ENCODE data around the gene FBXO39. TPM values are rescaled to one million over a fixed set of nuclear protein-coding genes. Genes with fewer than 3 reads are reported as not detected.
"Not testable (repeated sequence)": the region's sequence is repeated elsewhere in the genome, so short reads cannot be mapped to it uniquely, and the experiment has no call there.

The FBXO39 gene
- polyA plus RNA-seq = not detected in 2 replicates
- not detected in 2 replicates for polyA minus RNA-seq

DNA sequence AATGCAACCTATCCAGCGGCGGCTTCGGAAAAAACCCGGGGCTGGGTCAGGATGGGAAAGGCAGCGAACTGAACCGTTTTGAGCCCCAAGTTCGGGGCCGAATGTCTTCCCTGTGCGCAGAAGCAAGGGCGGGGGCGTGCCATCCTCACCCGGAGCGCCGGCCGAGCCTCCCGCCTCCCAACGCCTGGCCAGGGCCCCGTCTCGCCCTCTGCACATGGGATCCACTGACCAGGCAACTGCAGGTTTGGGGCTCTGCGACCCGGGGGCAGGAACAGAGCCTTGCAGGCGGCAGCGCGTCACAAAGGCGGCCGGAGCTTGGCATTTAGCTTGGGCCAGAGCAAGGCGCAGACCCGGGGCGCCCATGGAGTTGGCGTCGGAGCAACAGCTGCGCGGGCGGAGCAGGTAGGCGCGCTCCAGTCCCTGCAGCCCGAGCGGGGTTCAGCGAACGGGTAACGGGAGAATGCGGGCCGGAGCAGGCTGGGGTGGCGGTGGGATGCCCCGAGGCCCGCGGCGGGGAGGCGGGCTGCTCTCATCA lies at the start of gene FBXO39:
Gene FBXO39 (plus strand): TSS at position 345 of the 535 bp plus-strand sequence. CDS start 3,654 bp downstream, outside the sequence.
- TF ChIP-seq EZH2 (IDR thresholded peaks at IDR 0.05; ENCODE audit: borderline replicate concordance, insufficient read depth, low read length, poor library complexity, severe bottlenecking) = no peak
- TF ChIP-seq MXI1 (conservative IDR thresholded peaks at IDR 0.05; ENCODE audit: poor library complexity, severe bottlenecking) = no peak
- TF ChIP-seq, protein P1, sequence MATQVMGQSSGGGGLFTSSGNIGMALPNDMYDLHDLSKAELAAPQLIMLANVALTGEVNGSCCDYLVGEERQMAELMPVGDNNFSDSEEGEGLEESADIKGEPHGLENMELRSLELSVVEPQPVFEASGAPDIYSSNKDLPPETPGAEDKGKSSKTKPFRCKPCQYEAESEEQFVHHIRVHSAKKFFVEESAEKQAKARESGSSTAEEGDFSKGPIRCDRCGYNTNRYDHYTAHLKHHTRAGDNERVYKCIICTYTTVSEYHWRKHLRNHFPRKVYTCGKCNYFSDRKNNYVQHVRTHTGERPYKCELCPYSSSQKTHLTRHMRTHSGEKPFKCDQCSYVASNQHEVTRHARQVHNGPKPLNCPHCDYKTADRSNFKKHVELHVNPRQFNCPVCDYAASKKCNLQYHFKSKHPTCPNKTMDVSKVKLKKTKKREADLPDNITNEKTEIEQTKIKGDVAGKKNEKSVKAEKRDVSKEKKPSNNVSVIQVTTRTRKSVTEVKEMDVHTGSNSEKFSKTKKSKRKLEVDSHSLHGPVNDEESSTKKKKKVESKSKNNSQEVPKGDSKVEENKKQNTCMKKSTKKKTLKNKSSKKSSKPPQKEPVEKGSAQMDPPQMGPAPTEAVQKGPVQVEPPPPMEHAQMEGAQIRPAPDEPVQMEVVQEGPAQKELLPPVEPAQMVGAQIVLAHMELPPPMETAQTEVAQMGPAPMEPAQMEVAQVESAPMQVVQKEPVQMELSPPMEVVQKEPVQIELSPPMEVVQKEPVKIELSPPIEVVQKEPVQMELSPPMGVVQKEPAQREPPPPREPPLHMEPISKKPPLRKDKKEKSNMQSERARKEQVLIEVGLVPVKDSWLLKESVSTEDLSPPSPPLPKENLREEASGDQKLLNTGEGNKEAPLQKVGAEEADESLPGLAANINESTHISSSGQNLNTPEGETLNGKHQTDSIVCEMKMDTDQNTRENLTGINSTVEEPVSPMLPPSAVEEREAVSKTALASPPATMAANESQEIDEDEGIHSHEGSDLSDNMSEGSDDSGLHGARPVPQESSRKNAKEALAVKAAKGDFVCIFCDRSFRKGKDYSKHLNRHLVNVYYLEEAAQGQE (IDR thresholded peaks at IDR 0.05; ENCODE audit: borderline replicate concordance) = no peak
- H3F3A ChIP-seq (ENCODE audit: insufficient read depth, low read length, poor library complexity, severe bottlenecking) = no peaks in the 10 kb centered on the region
- H3K79me2 ChIP-seq (replicated peaks; ENCODE audit: insufficient read depth, low read length) = no peaks in the 10 kb centered on the region
- H3K27me3 ChIP-seq (ENCODE audit: insufficient read depth, low read depth, low read length) = peaks cover 22% of the 10 kb centered on the region
- no peaks in the 10 kb centered on the region for H3K36me3 ChIP-seq (ENCODE audit: insufficient read depth, low read length)
- H3K9ac ChIP-seq (ENCODE audit: low read length) = no peak within 1 kb of the TSS
- H3K4me2 ChIP-seq (ENCODE audit: low read length) = no peak within 1 kb of the TSS
- no peaks in the 10 kb centered on the region for H3K9me2 ChIP-seq (ENCODE audit: insufficient read depth, low read length)
- no peaks in the 10 kb centered on the region for H3K9me3 ChIP-seq (ENCODE audit: low read length)
- H3K4me3 ChIP-seq (ENCODE audit: low read length) = peak within 1 kb of the TSS; percentile 51
- no peak within 1 kb of the TSS for H2AFZ ChIP-seq (ENCODE audit: low read depth, low read length)
- H3K27ac ChIP-seq (ENCODE audit: low read length) = no peak within 1 kb of the TSS
- H4K20me1 ChIP-seq (ENCODE audit: insufficient read depth) = no peaks in the 10 kb centered on the region

DNA sequence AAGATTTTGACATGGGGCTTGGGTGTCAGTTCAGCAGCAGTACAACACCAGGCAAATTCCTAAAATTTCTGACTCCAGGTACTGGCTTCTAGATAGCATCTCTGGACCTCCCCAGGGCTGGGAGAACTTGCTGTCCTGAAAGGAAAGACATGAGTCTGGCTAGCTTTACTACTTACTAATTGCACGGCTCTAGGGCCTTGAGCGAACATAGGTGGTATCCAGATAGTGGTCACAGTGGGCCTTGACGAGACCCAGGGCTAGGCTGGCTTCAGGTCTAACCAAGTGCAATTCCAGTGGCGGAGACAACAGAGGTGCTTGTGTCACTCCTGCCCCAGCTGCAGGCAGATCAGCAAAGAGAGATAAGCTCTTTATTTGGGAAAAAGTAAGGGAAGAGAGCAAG lies 46.5 kb upstream of the FBXO39 start:
- no peak overlapping the region for H3K27ac ChIP-seq (ENCODE audit: low read length)
- H4K20me1 ChIP-seq (ENCODE audit: insufficient read depth) = no peaks in the 10 kb centered on the region
- H3K4me2 ChIP-seq (ENCODE audit: low read length) = no peak overlapping the region
- no peaks in the 10 kb centered on the region for H3K9me2 ChIP-seq (ENCODE audit: insufficient read depth, low read length)
- no peaks in the 10 kb centered on the region for H3K27me3 ChIP-seq (ENCODE audit: insufficient read depth, low read depth, low read length)
- TF ChIP-seq RAD21 (conservative IDR thresholded peaks at IDR 0.05) = no peak
- TF ChIP-seq, protein P1 (IDR thresholded peaks at IDR 0.05; ENCODE audit: borderline replicate concordance) = no peak
- TF ChIP-seq, protein P2, sequence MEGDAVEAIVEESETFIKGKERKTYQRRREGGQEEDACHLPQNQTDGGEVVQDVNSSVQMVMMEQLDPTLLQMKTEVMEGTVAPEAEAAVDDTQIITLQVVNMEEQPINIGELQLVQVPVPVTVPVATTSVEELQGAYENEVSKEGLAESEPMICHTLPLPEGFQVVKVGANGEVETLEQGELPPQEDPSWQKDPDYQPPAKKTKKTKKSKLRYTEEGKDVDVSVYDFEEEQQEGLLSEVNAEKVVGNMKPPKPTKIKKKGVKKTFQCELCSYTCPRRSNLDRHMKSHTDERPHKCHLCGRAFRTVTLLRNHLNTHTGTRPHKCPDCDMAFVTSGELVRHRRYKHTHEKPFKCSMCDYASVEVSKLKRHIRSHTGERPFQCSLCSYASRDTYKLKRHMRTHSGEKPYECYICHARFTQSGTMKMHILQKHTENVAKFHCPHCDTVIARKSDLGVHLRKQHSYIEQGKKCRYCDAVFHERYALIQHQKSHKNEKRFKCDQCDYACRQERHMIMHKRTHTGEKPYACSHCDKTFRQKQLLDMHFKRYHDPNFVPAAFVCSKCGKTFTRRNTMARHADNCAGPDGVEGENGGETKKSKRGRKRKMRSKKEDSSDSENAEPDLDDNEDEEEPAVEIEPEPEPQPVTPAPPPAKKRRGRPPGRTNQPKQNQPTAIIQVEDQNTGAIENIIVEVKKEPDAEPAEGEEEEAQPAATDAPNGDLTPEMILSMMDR (IDR thresholded peaks at IDR 0.05; ENCODE audit: poor library complexity, severe bottlenecking) = no peak
- no peak for TF ChIP-seq EP300 (conservative IDR thresholded peaks at IDR 0.05; ENCODE audit: poor library complexity, severe bottlenecking)
- TF ChIP-seq MXI1 (conservative IDR thresholded peaks at IDR 0.05; ENCODE audit: poor library complexity, severe bottlenecking) = no peak
- TF ChIP-seq POLR2AphosphoS5 (IDR thresholded peaks at IDR 0.05) = no peak
- TF ChIP-seq EZH2 (IDR thresholded peaks at IDR 0.05; ENCODE audit: borderline replicate concordance, insufficient read depth, low read length, poor library complexity, severe bottlenecking) = no peak
- TF ChIP-seq SMC3 (conservative IDR thresholded peaks at IDR 0.05; ENCODE audit: poor library complexity) = no peak
- TF ChIP-seq TAF1 (IDR thresholded peaks at IDR 0.05; ENCODE audit: low read depth) = no peak
- no peaks in the 10 kb centered on the region for H3K36me3 ChIP-seq (ENCODE audit: insufficient read depth, low read length)
- H3F3A ChIP-seq (ENCODE audit: insufficient read depth, low read length, poor library complexity, severe bottlenecking) = no peaks in the 10 kb centered on the region
- no peak overlapping the region for H3K9ac ChIP-seq (ENCODE audit: low read length)
- H2AFZ ChIP-seq (ENCODE audit: low read depth, low read length) = no peak overlapping the region
- no peaks in the 10 kb centered on the region for H3K9me3 ChIP-seq (ENCODE audit: low read length)
- no peak overlapping the region for H3K4me3 ChIP-seq (ENCODE audit: low read length)
- no peaks in the 10 kb centered on the region for H3K79me2 ChIP-seq (replicated peaks; ENCODE audit: insufficient read depth, low read length)

DNA sequence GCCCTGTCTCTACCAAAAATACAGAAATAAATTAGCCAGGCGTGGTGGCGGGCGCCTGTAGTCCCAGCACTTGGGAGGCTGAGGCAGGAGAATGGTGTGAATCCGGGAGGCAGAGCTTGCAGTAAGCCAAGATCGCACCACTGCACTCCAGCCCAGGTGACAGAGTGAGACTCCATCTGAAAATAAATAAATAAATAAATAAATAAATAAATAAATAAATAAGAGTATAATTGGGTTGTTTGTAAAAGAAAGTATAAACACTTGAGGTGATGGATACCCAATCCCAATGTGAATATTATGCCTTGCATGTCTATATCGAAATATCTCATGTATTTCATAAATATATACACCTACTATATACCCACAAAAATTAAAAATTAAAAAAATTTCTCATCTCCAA lies 29.4 kb upstream of the FBXO39 start:
- H3K4me2 ChIP-seq (ENCODE audit: low read length); H3K9ac ChIP-seq (ENCODE audit: low read length); H3K4me3 ChIP-seq (ENCODE audit: low read length); H3K79me2 ChIP-seq (replicated peaks; ENCODE audit: insufficient read depth, low read length); H3K9me3 ChIP-seq (ENCODE audit: low read length); H3K27ac ChIP-seq (ENCODE audit: low read length); H2AFZ ChIP-seq (ENCODE audit: low read depth, low read length); H3K9me2 ChIP-seq (ENCODE audit: insufficient read depth, low read length); H3F3A ChIP-seq (ENCODE audit: insufficient read depth, low read length, poor library complexity, severe bottlenecking); H3K36me3 ChIP-seq (ENCODE audit: insufficient read depth, low read length); H3K27me3 ChIP-seq (ENCODE audit: insufficient read depth, low read depth, low read length); H4K20me1 ChIP-seq (ENCODE audit: insufficient read depth): not testable (repeated sequence)

Data from neural cell (in vitro differentiated cells).